Suppressor macrophage treated with lipopolysaccharide for 1 hour (primary cell): ENCODE data around the gene SLC20A1.
A peak's percentile ranks its signal among the peaks of the same experiment; 100 is the strongest.
"Not testable (repeated sequence)": the region's sequence is repeated elsewhere in the genome, so short reads cannot be mapped to it uniquely, and the experiment has no call there.

Experiments
- DNase-seq, 3 donors: peaks; one replicate each; pipeline ENCODE4 v3.0.0-alpha.2; 2020 to 2022

The SLC20A1 gene

GRCh38 chr2:112656679-112657078 lies 10.9 kb downstream of the SLC20A1 start:
- DNase-seq = no peak

GRCh38 chr2:112658301-112658700 lies 12.6 kb downstream of the SLC20A1 start:
- no peak for DNase-seq

- no peak for DNase-seq
These were observed 13.3 kb downstream of the SLC20A1 start for GRCh38 chr2:112658839-112659667.

- DNase-seq = no peak
These were observed 14.4 kb downstream of the SLC20A1 start for GRCh38 chr2:112660138-112660537.

- DNase-seq = no peak
These were observed 16.0 kb downstream of the SLC20A1 start for GRCh38 chr2:112661656-112662305.

- no peak for DNase-seq
These were observed 17.0 kb downstream of the SLC20A1 start for GRCh38 chr2:112662704-112663103.

- DNase-seq = no peak
These were observed 18.9 kb downstream of the SLC20A1 start for GRCh38 chr2:112664689-112665088.

- DNase-seq = no peak
These were observed 19.5 kb downstream of the SLC20A1 start for GRCh38 chr2:112665113-112665780.

GRCh38 chr2:112666761-112667122 lies 21.0 kb downstream of the SLC20A1 start:
- no peak for DNase-seq

GRCh38 chr2:112667540-112667939 lies 21.8 kb downstream of the SLC20A1 start:
- DNase-seq = not testable (repeated sequence)

- no peak for DNase-seq
These were observed 23.9 kb downstream of the SLC20A1 start for GRCh38 chr2:112669667-112670066.

GRCh38 chr2:112670252-112671022 lies 24.7 kb downstream of the SLC20A1 start:
- DNase-seq = no peak

- DNase-seq = no peak
These were observed 26.1 kb downstream of the SLC20A1 start for GRCh38 chr2:112671801-112672200.

GRCh38 chr2:112673008-112673407 lies 27.3 kb downstream of the SLC20A1 start:
- no peak for DNase-seq

- peak; percentile 90 to 94 (median 93) for DNase-seq
These were observed 28.5 kb downstream of the SLC20A1 start for GRCh38 chr2:112674229-112674628.

- DNase-seq = no peak
These were observed 33.7 kb downstream of the SLC20A1 start for GRCh38 chr2:112679484-112679883.

GRCh38 chr2:112680666-112681101 lies 34.9 kb downstream of the SLC20A1 start:
- no peak for DNase-seq

GRCh38 chr2:112682101-112682500 lies 36.4 kb downstream of the SLC20A1 start:
- DNase-seq = peak in 1 of 3 donors; percentile 39

GRCh38 chr2:112683550-112684414 lies 38.0 kb downstream of the SLC20A1 start:
- peak in 1 of 3 donors; percentile 33 for DNase-seq

GRCh38 chr2:112684415-112684775 lies 38.7 kb downstream of the SLC20A1 start:
- DNase-seq = no peak

GRCh38 chr2:112685271-112685884 lies 39.6 kb downstream of the SLC20A1 start:
- DNase-seq = no peak
